Stimulated activated CD4-positive, alpha-beta T cell treated with anti-CD3 and anti-CD28 coated beads, Interleukin-4, amount 100 ng/mL, for 48 hours (primary cell): ENCODE results near the gene WNT5B.

ENCODE experiments used
- DNase-seq, 2 donors: peaks; one replicate each; pipeline ENCODE4 v3.0.0-alpha.2; 2020; ENCODE audit warnings: low read depth in 2 of 2

Gene WNT5B

GRCh38 chr12:1650978-1651361 lies 21.9 kb downstream of the WNT5B start:
- DNase-seq, result no peak

GRCh38 chr12:1651946-1652345 lies 22.9 kb downstream of the WNT5B start:
- DNase-seq, result no peak

- no peak for DNase-seq
Measured at GRCh38 chr12:1655225-1655788, 26.3 kb downstream of the WNT5B start.

- DNase-seq, result no peak
Measured at GRCh38 chr12:1656902-1657301, 27.9 kb downstream of the WNT5B start.

GRCh38 chr12:1657688-1658087 lies 28.7 kb downstream of the WNT5B start:
- DNase-seq, result no peak

GRCh38 chr12:1660304-1661187 lies 31.5 kb downstream of the WNT5B start:
- DNase-seq, result peak; percentile 16 to 31

GRCh38 chr12:1661553-1662335 lies 32.7 kb downstream of the WNT5B start:
- peak; percentile 77 to 78 for DNase-seq

- peak in 1 of 2 donors; percentile 10 for DNase-seq
Measured at GRCh38 chr12:1662761-1663439, 33.9 kb downstream of the WNT5B start.

- DNase-seq, result no peak
Measured at GRCh38 chr12:1663440-1664132, 34.6 kb downstream of the WNT5B start.

GRCh38 chr12:1665366-1665765 lies 36.3 kb downstream of the WNT5B start:
- DNase-seq, result no peak

GRCh38 chr12:1666215-1666614 lies 37.2 kb downstream of the WNT5B start:
- no peak for DNase-seq

- no peak for DNase-seq
Measured at GRCh38 chr12:1666685-1667162, 37.7 kb downstream of the WNT5B start.

- DNase-seq, result no peak
Measured at GRCh38 chr12:1668833-1669543, 40.0 kb downstream of the WNT5B start.

- DNase-seq, result no peak
Measured at GRCh38 chr12:1670358-1671268, 41.6 kb downstream of the WNT5B start.

- DNase-seq, result no peak
Measured at GRCh38 chr12:1676043-1676442, 47.0 kb downstream of the WNT5B start.

GRCh38 chr12:1680804-1681492 lies 51.9 kb downstream of the WNT5B start:
- DNase-seq, result no peak

GRCh38 chr12:1681493-1681807 lies 52.4 kb downstream of the WNT5B start:
- DNase-seq, result no peak

- DNase-seq, result no peak
Measured at GRCh38 chr12:1688086-1688710, 59.2 kb downstream of the WNT5B start.
